B cell (primary cell): ENCODE data around the gene ZC3H12C. TPM values are rescaled to one million over a fixed set of nuclear protein-coding genes. Genes with fewer than 3 reads are reported as not detected.

Source experiments
- ATAC-seq: fragments of 200-7000 bp; cut with Tn5 transposase; one replicate; pipeline ENCODE4 v1.10.0; 2021; ENCODE audit warnings: low read depth, mild to moderate bottlenecking, moderate number of reproducible peaks, moderate library complexity
- CTCF ChIA-PET: fragments of 350-600 bp; sonication (Branson Sonifier 250); formaldehyde crosslinking; loops from one replicate; lab custom pipeline; 2021; ENCODE audit warnings: antibody characterized with exemption, inconsistent platforms; lab: Charles Lee
- POLR2A ChIA-PET: fragments of 350-600 bp; sonication (Branson Sonifier 250); formaldehyde crosslinking; loops from one replicate; lab custom pipeline; 2021; ENCODE audit warnings: antibody characterized with exemption; lab: Charles Lee
- DNase-seq: peaks from one replicate; pipeline ENCODE4 v3.0.0; 2013
- H2AFZ ChIP-seq: 2 replicates; pipeline ENCODE4 v1.6.1; 2012; ENCODE audit warnings: mild to moderate bottlenecking, low read depth, low read length; ENCODE audit not compliant: insufficient read depth, poor library complexity, severe bottlenecking
- H3K27ac ChIP-seq, 2 donors: 1 replicate in 1 of 2; 2 replicates in 1 of 2; pipeline ENCODE4 v1.5.1; 2012 to 2013; ENCODE audit warnings: low read length in 2 of 2, mild to moderate bottlenecking in 2 of 2, moderate library complexity in 1 of 2
- H3K27me3 ChIP-seq, 4 experiments: fragments of 200-600 bp in 1 of 4; sonication (generic) in 1 of 4; replicated peaks in 1 of 4; 1 replicate in 2 of 4; 2 replicates in 2 of 4; pipeline versions ENCODE4 v1.6.1 to v1.7.0; 2013 to 2016; ENCODE audit warnings: low read length in 3 of 4, mild to moderate bottlenecking in 2 of 4, mixed read lengths in 1 of 4, moderate library complexity in 1 of 4; ENCODE audit not compliant: insufficient read depth in 4 of 4, control insufficient read depth in 3 of 4; ENCODE audit errors: control extremely low read depth in 1 of 4
- H3K36me3 ChIP-seq, 2 experiments: replicated peaks in 1 of 2; 1 replicate in 1 of 2; 2 replicates in 1 of 2; pipeline versions ENCODE4 v1.6.1 to v1.7.1; 2013; ENCODE audit warnings: low read length in 1 of 2; ENCODE audit not compliant: insufficient read depth in 2 of 2, control insufficient read depth in 1 of 2; ENCODE audit errors: control extremely low read depth in 1 of 2, extremely low read depth in 1 of 2
- H3K4me1 ChIP-seq, 2 donors: fragments of 200-600 bp in 1 of 2; sonication (generic) in 1 of 2; 1 replicate in 1 of 2; 2 replicates in 1 of 2; pipeline versions ENCODE4 v1.5.1 to v1.6.1; 2013 to 2017; ENCODE audit warnings: low read length in 2 of 2; ENCODE audit not compliant: control insufficient read depth in 2 of 2, insufficient read depth in 2 of 2
- H3K4me2 ChIP-seq: replicated peaks from 2 replicates; pipeline ENCODE3; 2012; ENCODE audit warnings: mild to moderate bottlenecking, low read depth, low read length; ENCODE audit not compliant: poor library complexity, severe bottlenecking
- H3K4me3 ChIP-seq, 5 experiments: fragments of 200-600 bp in 1 of 5; sonication (generic) in 1 of 5; 1 replicate in 3 of 5; 2 replicates in 2 of 5; pipeline versions ENCODE4 v1.5.1 to v1.7.0; 2011 to 2016; ENCODE audit warnings: low read length in 4 of 5, mild to moderate bottlenecking in 4 of 5, low read depth in 2 of 5, control low read depth in 1 of 5, moderate library complexity in 1 of 5; ENCODE audit not compliant: insufficient read depth in 1 of 5; ENCODE audit errors: control extremely low read depth in 1 of 5, extremely low read depth in 1 of 5
- H3K79me2 ChIP-seq: fragments of 200-600 bp; sonication (generic); one replicate; pipeline ENCODE4 v1.6.0; 2016; ENCODE audit warnings: low read length; ENCODE audit not compliant: control insufficient read depth, insufficient read depth
- H3K9ac ChIP-seq: fragments of 200-600 bp; sonication (generic); 2 replicates; pipeline ENCODE4 v1.6.1; 2017; ENCODE audit warnings: mild to moderate bottlenecking, low read length, moderate library complexity
- H3K9me3 ChIP-seq, 3 donors: one replicate each; pipeline versions ENCODE4 v1.6.1 to v1.7.1; 2013; ENCODE audit warnings: low read length in 2 of 3; ENCODE audit not compliant: control insufficient read depth in 2 of 3, insufficient read depth in 1 of 3; ENCODE audit errors: control extremely low read depth in 1 of 3
- H4K20me1 ChIP-seq: 2 replicates; pipeline ENCODE4 v1.6.0; 2012; ENCODE audit warnings: mild to moderate bottlenecking, low read length; ENCODE audit not compliant: insufficient read depth, control insufficient read depth, poor library complexity, severe bottlenecking
- H3K27ac Mint-ChIP-seq: one replicate; pipeline ENCODE4 v1.8.0; 2021; ENCODE audit warnings: mixed read lengths
- H3K27me3 Mint-ChIP-seq: one replicate; pipeline ENCODE4 v1.8.0; 2021; ENCODE audit warnings: mixed read lengths
- H3K4me1 Mint-ChIP-seq: one replicate; pipeline ENCODE4 v1.8.0; 2021; ENCODE audit warnings: mixed read lengths
- H3K4me3 Mint-ChIP-seq: one replicate; pipeline ENCODE4 v1.8.0; 2021; ENCODE audit warnings: mixed read lengths
- H3K9me3 Mint-ChIP-seq: one replicate; pipeline ENCODE4 v1.8.0; 2022; ENCODE audit warnings: mixed read lengths; ENCODE audit not compliant: insufficient read depth
- EZH2 ChIP-seq: IDR thresholded peaks from 2 replicates; pipeline ENCODE4 v1.6.1; 2012; ENCODE audit warnings: borderline replicate concordance, low read depth, mild to moderate bottlenecking, moderate library complexity, low read length; ENCODE audit not compliant: insufficient read depth, poor library complexity, severe bottlenecking
- WGBS: methylation state at CpG from one replicate; pipeline ENCODE4 v1.1.5; 2013; ENCODE audit warnings: missing lambda C conversion rate; ENCODE audit not compliant: insufficient coverage; 5-methylcytosine and 5-hydroxymethylcytosine counted together
- intact Hi-C: fragments of 100-400 bp; cut with micrococcal nuclease; formaldehyde crosslinking; loops from one replicate; pipeline ENCODE4 v1.10.0; 2022
- polyA plus RNA-seq: library from polyadenylated mRNA; depleted of rRNA; stranded (reverse); fragments of >200 nt; gene quantifications from 2 replicates; pipeline ENCODE4 v1.2.3, GENCODE V29; 2012
- total RNA-seq, 2 donors: library from RNA; stranded (reverse); fragments of 120-200 nt in 1 of 2; gene quantifications; 1 replicate in 1 of 2; 2 replicates in 1 of 2; pipeline versions ENCODE4 v1.2.3 to v1.2.4, GENCODE V29; 2013 to 2022
- TF ChIP-seq, protein P1 (sequence below): fragments of 200-600 bp; IDR thresholded peaks from one replicate; pipeline ENCODE4 v1.8.0; 2022; ENCODE audit warnings: antibody characterized with exemption, mild to moderate bottlenecking

The ZC3H12C gene
- total and polyA plus RNA-seq, 2 donors (not counting 1 experiment from before 2014, with no cell fraction given), result 0.01 to 0.10 TPM

DNA sequence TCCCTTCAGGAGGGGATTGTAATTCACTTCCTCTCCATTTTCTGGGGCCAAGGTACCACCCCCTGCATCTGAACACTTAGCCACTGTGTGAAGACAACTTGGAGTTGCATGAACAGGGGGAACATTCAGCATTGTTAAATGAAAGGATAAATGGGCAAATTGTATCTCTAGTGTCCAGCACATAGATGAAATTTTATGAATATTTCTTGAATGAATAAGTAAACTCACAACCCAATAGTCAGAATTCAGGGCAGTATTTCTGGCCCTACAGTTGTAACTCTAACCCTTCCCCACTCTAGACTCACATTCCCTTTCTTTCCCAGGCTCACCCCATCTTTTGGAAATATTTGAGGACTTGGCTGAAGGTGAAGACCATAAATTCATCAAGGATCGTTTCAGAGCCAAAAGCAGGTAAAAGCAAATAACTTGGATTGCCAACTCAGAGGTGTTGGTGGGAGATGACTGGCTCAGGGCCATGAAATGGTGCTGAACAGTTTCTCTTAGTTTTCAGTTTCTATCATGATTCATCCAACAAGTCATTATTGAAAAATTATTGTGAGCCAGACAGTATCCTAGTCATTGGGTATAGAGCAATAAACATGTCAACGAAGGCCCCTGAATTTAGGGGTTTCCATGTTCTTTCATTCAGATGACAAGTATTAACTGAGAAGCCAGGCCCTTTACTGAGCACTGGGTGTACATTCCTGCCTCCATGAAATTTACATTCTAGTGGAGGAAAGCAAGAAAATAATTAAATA is 33.3 kb upstream of the ZC3H12C start:
- WGBS, result 100% methylated on average over 1 of the region's 2 CpGs
- Mint-ChIP-seq H3K4me3 (no peak overlapping the region), H3K27me3 (peaks cover 23% of the 10 kb centered on the region), H3K9me3 (no peaks in the 10 kb centered on the region), H3K4me1 (no peaks in the 10 kb centered on the region), H3K27ac (no peak overlapping the region)
- Histone ChIP-seq H2AFZ (no peak overlapping the region), H3K36me3 (no peaks in the 10 kb centered on the region), H3K4me2 (no peak overlapping the region), H3K4me1 (no peaks in the 10 kb centered on the region), H3K4me3 (no peak overlapping the region), H4K20me1 (no peaks in the 10 kb centered on the region), H3K79me2 (no peaks in the 10 kb centered on the region), H3K27ac (no peak overlapping the region), H3K27me3 (peaks cover 0 to 5% (median 0%) of the 10 kb centered on the region in 4 experiments), H3K9me3 (no peaks in the 10 kb centered on the region), H3K9ac (no peak overlapping the region)
- ATAC-seq (no peak), DNase-seq (no peak)
- TF ChIP-seq EZH2, result no peak
- TF ChIP-seq, protein P1, sequence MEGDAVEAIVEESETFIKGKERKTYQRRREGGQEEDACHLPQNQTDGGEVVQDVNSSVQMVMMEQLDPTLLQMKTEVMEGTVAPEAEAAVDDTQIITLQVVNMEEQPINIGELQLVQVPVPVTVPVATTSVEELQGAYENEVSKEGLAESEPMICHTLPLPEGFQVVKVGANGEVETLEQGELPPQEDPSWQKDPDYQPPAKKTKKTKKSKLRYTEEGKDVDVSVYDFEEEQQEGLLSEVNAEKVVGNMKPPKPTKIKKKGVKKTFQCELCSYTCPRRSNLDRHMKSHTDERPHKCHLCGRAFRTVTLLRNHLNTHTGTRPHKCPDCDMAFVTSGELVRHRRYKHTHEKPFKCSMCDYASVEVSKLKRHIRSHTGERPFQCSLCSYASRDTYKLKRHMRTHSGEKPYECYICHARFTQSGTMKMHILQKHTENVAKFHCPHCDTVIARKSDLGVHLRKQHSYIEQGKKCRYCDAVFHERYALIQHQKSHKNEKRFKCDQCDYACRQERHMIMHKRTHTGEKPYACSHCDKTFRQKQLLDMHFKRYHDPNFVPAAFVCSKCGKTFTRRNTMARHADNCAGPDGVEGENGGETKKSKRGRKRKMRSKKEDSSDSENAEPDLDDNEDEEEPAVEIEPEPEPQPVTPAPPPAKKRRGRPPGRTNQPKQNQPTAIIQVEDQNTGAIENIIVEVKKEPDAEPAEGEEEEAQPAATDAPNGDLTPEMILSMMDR, result no peak
- intact Hi-C loops, result no loop called here
- CTCF ChIA-PET, result no interaction called here
- POLR2A ChIA-PET, result no interaction called here

DNA sequence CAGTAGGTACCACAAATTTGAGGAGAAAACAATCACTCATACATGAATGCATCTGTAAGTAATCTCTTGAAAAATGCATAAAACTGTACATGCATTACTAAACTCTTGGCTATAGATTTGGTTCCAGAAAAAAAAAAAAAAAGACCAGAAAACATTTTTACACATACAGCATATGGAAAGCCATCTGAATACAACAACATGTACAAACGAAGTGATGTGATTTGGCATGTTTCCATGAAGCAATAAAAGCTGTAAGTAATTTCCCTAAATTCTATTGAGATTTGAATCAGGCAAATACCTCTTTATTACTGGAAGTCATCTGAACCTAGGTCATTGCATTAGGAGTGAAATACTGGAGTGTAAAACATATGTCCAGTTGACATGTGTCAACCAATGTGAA is 31.9 kb upstream of the ZC3H12C start:
- no peak overlapping the region for H2AFZ ChIP-seq
- H3K4me2 ChIP-seq, result no peak overlapping the region
- TF ChIP-seq EZH2, result no peak
- TF ChIP-seq, protein P1, result no peak
- Mint-ChIP-seq H3K27me3 (peaks cover 23% of the 10 kb centered on the region), H3K4me3 (no peak overlapping the region), H3K9me3 (no peaks in the 10 kb centered on the region), H3K4me1 (no peaks in the 10 kb centered on the region), H3K27ac (no peak overlapping the region)
- H3K36me3 ChIP-seq, result no peaks in the 10 kb centered on the region
- ChIA-PET CTCF (no interaction called here), POLR2A (no interaction called here)
- H4K20me1 ChIP-seq, result no peaks in the 10 kb centered on the region
- no peak for DNase-seq
- H3K4me3 ChIP-seq, result no peak overlapping the region
- peaks cover 0 to 5% (median 0%) of the 10 kb centered on the region in 4 experiments for H3K27me3 ChIP-seq
- no peak overlapping the region for H3K9ac ChIP-seq
- WGBS, result no CpG with 5 or more reads among the region's 1 CpG
- no peaks in the 10 kb centered on the region for H3K4me1 ChIP-seq
- ATAC-seq, result no peak
- H3K27ac ChIP-seq, result no peak overlapping the region
- no peaks in the 10 kb centered on the region for H3K9me3 ChIP-seq
- intact Hi-C loops, result no loop called here
- H3K79me2 ChIP-seq, result no peaks in the 10 kb centered on the region
